GM12878 (cell line): Measurements from ENCODE around the gene TIMM21. TPM values are rescaled to one million over a fixed set of nuclear protein-coding genes. Genes with fewer than 3 reads are reported as not detected.

ENCODE experiments used
- ATAC-seq: fragments of 200-7000 bp; cut with Tn5 transposase; 3 replicates; pipeline ENCODE4 v1.9.1; 2020; ENCODE audit warnings: mild to moderate bottlenecking, moderate library complexity
- BruUV-seq: library from RNA; stranded (reverse); fragments of 400-500 nt; replicated peaks from 2 replicates; lab custom pipeline; 2021; lab: Mats Ljungman, UMichigan
- CTCF ChIA-PET: fragments of 300-600 bp; sonication (Branson Sonifier 250); formaldehyde crosslinking; extraction: SDS; loops from one replicate; lab custom pipeline; 2021; ENCODE audit warnings: inconsistent platforms; lab: Yijun Ruan, JAX
- POLR2A ChIA-PET: fragments of 350-600 bp; formaldehyde crosslinking; extraction: SDS; loops from one replicate; lab custom pipeline; 2021; ENCODE audit warnings: inconsistent platforms; lab: Charles Lee
- RAD21 ChIA-PET: fragments of 300-600 bp; sonication (Branson Sonifier 250); formaldehyde crosslinking; loops from one replicate; lab custom pipeline; 2023; ENCODE audit warnings: antibody characterized with exemption; ENCODE audit not compliant: unreplicated experiment; lab: Charles Lee
- SMC1A ChIA-PET: fragments of 300-600 bp; sonication (Branson Sonifier 250); formaldehyde crosslinking; loops from one replicate; lab custom pipeline; 2023; ENCODE audit not compliant: unreplicated experiment, uncharacterized antibody; lab: Charles Lee
- DNase-seq: peaks from one replicate; pipeline ENCODE4 v3.0.0-alpha.2; 2011; ENCODE audit warnings: low read depth, low spot score
- FAIRE-seq: peaks from 3 replicates; lab custom pipeline; 2011; peaks lifted over from hg19 to GRCh38; lab: Jason Lieb, UNC
- H2AFZ ChIP-seq: 2 replicates; pipeline ENCODE4 v1.6.0; 2011; ENCODE audit warnings: low read depth, low read length, control low read depth; ENCODE audit not compliant: control insufficient read depth
- H3K27ac ChIP-seq: 2 replicates; pipeline ENCODE4 v1.5.1; 2011; ENCODE audit warnings: control low read depth; ENCODE audit not compliant: control insufficient read depth, insufficient read depth
- H3K27me3 ChIP-seq, 2 experiments: replicated peaks in 1 of 2; 2 replicates each; pipeline versions ENCODE4 v1.6.0 to v1.6.1; 2011; ENCODE audit warnings: low read length in 1 of 2; ENCODE audit not compliant: control insufficient read depth in 2 of 2, insufficient read depth in 2 of 2
- H3K36me3 ChIP-seq, 2 experiments: 2 replicates each; pipeline ENCODE4 v1.5.1; 2011; ENCODE audit warnings: low read length in 1 of 2; ENCODE audit not compliant: control insufficient read depth in 2 of 2, insufficient read depth in 2 of 2
- H3K4me1 ChIP-seq: 2 replicates; pipeline ENCODE4 v1.6.1; 2011; ENCODE audit warnings: mild to moderate bottlenecking, low read length, moderate library complexity, mixed read lengths; ENCODE audit not compliant: control insufficient read depth, insufficient read depth
- H3K4me2 ChIP-seq: 2 replicates; pipeline ENCODE4 v1.6.0; 2011; ENCODE audit warnings: control low read depth; ENCODE audit not compliant: control insufficient read depth, insufficient read depth
- H3K4me3 ChIP-seq: fragments of 200-600 bp; sonication (generic); 2 replicates; pipeline ENCODE4 v1.5.1; 2016
- H3K79me2 ChIP-seq: 2 replicates; pipeline ENCODE4 v1.6.0; 2011; ENCODE audit warnings: low read length; ENCODE audit not compliant: control insufficient read depth, insufficient read depth
- H3K9ac ChIP-seq: 2 replicates; pipeline ENCODE4 v1.8.0; 2011; ENCODE audit warnings: low read length, control low read depth, mixed read lengths; ENCODE audit not compliant: control insufficient read depth, insufficient read depth
- H3K9me3 ChIP-seq: replicated peaks from 3 replicates; pipeline ENCODE4 v1.5.1; 2011; ENCODE audit warnings: mild to moderate bottlenecking, low read length; ENCODE audit not compliant: control insufficient read depth, insufficient read depth
- H4K20me1 ChIP-seq: 2 replicates; pipeline ENCODE4 v1.6.0; 2011; ENCODE audit not compliant: control insufficient read depth, insufficient read depth
- CTCF ChIP-seq, 3 experiments: IDR thresholded peaks in 2 of 3; conservative IDR thresholded peaks in 1 of 3; 2 replicates each; pipeline ENCODE4 v1.5.1; 2011; ENCODE audit warnings: low read depth in 3 of 3, low read length in 3 of 3, mild to moderate bottlenecking in 3 of 3, control low read depth in 2 of 3, moderate library complexity in 2 of 3, inconsistent platforms in 1 of 3, mixed read lengths in 1 of 3; ENCODE audit not compliant: control insufficient read depth in 2 of 3, insufficient read depth in 1 of 3; ENCODE audit errors: extremely low read depth in 1 of 3
- HDAC2 ChIP-seq: fragments of 200-600 bp; sonication (generic); IDR thresholded peaks from 2 replicates; pipeline ENCODE4 v1.6.1; 2017
- HSF1 ChIP-seq: fragments of 150-350 bp; IDR thresholded peaks from 2 replicates; pipeline ENCODE4 v1.6.1; 2014; ENCODE audit warnings: mild to moderate bottlenecking, low read depth, low read length
- SUPT20H ChIP-seq: IDR thresholded peaks from 2 replicates; pipeline ENCODE4 v1.6.1; 2011; ENCODE audit warnings: low read depth, mild to moderate bottlenecking, low read length, moderate library complexity, borderline replicate concordance; ENCODE audit not compliant: control insufficient read depth
- WGBS: methylation state at CpG from one replicate; pipeline ENCODE4 v1.1.6; 2016; ENCODE audit warnings: low lambda C conversion rate; ENCODE audit not compliant: insufficient replicate concordance, insufficient coverage; ENCODE audit errors: missing lambda C conversion rate; 5-methylcytosine and 5-hydroxymethylcytosine counted together
- in situ Hi-C: fragments of 300-500 bp; cut with MboI; formaldehyde crosslinking; loops from 9 replicates; pipeline ENCODE4 v1.14.3; 2018; ENCODE audit warnings: mixed read lengths
- intact Hi-C: fragments of 100-400 bp; cut with micrococcal nuclease; formaldehyde crosslinking; loops from one replicate; pipeline ENCODE4 v1.14.2; 2022; ENCODE audit not compliant: unreplicated experiment
- polyA plus RNA-seq, 11 experiments: library from polyadenylated mRNA; depleted of rRNA in 4 of 11; unstranded in 6 of 11; stranded (reverse) in 5 of 11; fragments of >200 nt; fragmentation: Nextera tagmentation in 4 of 11; fragmentation: Illumina TruSeq in 1 of 11; extraction: Ambion mirVana in 4 of 11; extraction: Trizol in 1 of 11; gene quantifications; 1 replicate in 1 of 11; 2 replicates in 10 of 11; pipeline versions ENCODE4 v1.2.1 to v1.2.3, GENCODE V29; 2011 to 2016; ENCODE audit warnings: inconsistent platforms in 2 of 11, missing spikeins in 2 of 11, low read depth in 1 of 11
- total RNA-seq, 4 experiments: library from RNA; depleted of rRNA in 3 of 4; stranded (reverse); fragments of >200 nt in 3 of 4; fragmentation: Illumina TruSeq in 1 of 4; extraction: Trizol in 1 of 4; gene quantifications; 2 replicates each; pipeline versions ENCODE4 v1.2.1 to v1.2.3, GENCODE V29; 2013 to 2021
- TF ChIP-seq, protein P1 (sequence below): IDR thresholded peaks from 2 replicates; pipeline ENCODE4 v1.6.1; 2012; ENCODE audit warnings: improper control_type of control experiment, low read depth, low read length; ENCODE audit not compliant: insufficient replicate concordance

TIMM21 gene
- total and polyA plus RNA-seq, 10 of the 15 experiments (the other 5 are each of a cell fraction or from before 2014, with no cell fraction given) = 39.5 to 203 (median 83.4) TPM

- TF ChIP-seq CTCF (IDR thresholded peaks at IDR 0.05 in 2 of 3, conservative IDR thresholded peaks at IDR 0.05 in 1 of 3; ENCODE audit: control insufficient read depth in 2 of 3, extremely low read depth in 1 of 3, insufficient read depth in 1 of 3, low read depth in 3 of 3, low read length in 3 of 3) (peak; percentile 15 to 50 (median 33); a peak in 4 of 6 replicates), HDAC2 (no peak)
- peaks cover 3% of the 10 kb centered on the region; the same call in 1 of the 2 replicates for H3K4me1 ChIP-seq
- 100% methylated on average over 2 of the region's 2 CpGs for WGBS
- H3K36me3 ChIP-seq = peaks cover 3 to 5% of the 10 kb centered on the region in 2 experiments; a peak in 3 of 4 replicates
- H4K20me1 ChIP-seq = no peaks in the 10 kb centered on the region
- intact Hi-C loops (no loop called here), in situ Hi-C loops (no loop called here)
- no peak overlapping the region for H3K4me3 ChIP-seq
- no peaks in the 10 kb centered on the region for H3K9me3 ChIP-seq
- H3K9ac ChIP-seq = no peak overlapping the region
- ChIA-PET CTCF (interaction anchor here (0.7 to 2.3 kb wide), 5 partner anchors 13 to 189 kb away, joined by 3 to 6 read pairs (median 4); no protein-coding TSS in a partner anchor), POLR2A (no interaction called here), RAD21 (interaction anchor here (1.2 kb wide), 1 partner anchor 343 kb away, joined by 3 read pairs; the partner anchor contains the start of gene CNDP2), SMC1A (interaction anchor here (0.6 to 1.3 kb wide), 3 partner anchors 13 to 399 kb away, joined by 3 to 5 read pairs (median 3); no protein-coding TSS in a partner anchor)
- no peaks in the 10 kb centered on the region for H3K27me3 ChIP-seq
- no TSS peak for BruUV-seq
- H3K79me2 ChIP-seq = peaks cover 55% of the 10 kb centered on the region
- ATAC-seq = no peak
- H3K27ac ChIP-seq = no peak overlapping the region
- no peak for DNase-seq
- FAIRE-seq = no peak
- H3K4me2 ChIP-seq = 0 out of 2 replicates have a peak overlapping the region, but pooled peaks have one; percentile 4
- no peak overlapping the region for H2AFZ ChIP-seq
Measured at GRCh38 chr18:74152857-74153256, 4.5 kb downstream of the TIMM21 start.

GRCh38 chr18:74153377-74153776 is 5.1 kb downstream of the TIMM21 start:
- Histone ChIP-seq H4K20me1 (no peaks in the 10 kb centered on the region), H3K4me2 (no peak overlapping the region), H3K9me3 (no peaks in the 10 kb centered on the region), H3K27ac (no peak overlapping the region), H3K9ac (no peak overlapping the region), H3K4me1 (peaks cover 3% of the 10 kb centered on the region; the same call in 1 of the 2 replicates), H3K36me3 (peaks cover 3 to 6% of the 10 kb centered on the region in 2 experiments; a peak in 3 of 4 replicates), H2AFZ (no peak overlapping the region), H3K79me2 (peaks cover 54% of the 10 kb centered on the region), H3K4me3 (no peak overlapping the region), H3K27me3 (no peaks in the 10 kb centered on the region)
- in situ Hi-C loops (no loop called here), intact Hi-C loops (no loop called here)
- CTCF ChIA-PET = interaction anchor here (0.7 to 2.3 kb wide), 5 partner anchors 13 to 114 kb away, joined by 3 to 6 read pairs (median 3); no protein-coding TSS in a partner anchor
- POLR2A ChIA-PET = no interaction called here
- RAD21 ChIA-PET = interaction anchor here (1.2 kb wide), 1 partner anchor 343 kb away, joined by 3 read pairs; the partner anchor contains the start of gene CNDP2
- FAIRE-seq = no peak
- no peak for DNase-seq
- WGBS = 98% methylated on average over 4 of the region's 4 CpGs
- no TSS peak for BruUV-seq
- ATAC-seq = no peak
- SMC1A ChIA-PET = interaction anchor here (0.6 to 1.3 kb wide), 4 partner anchors 14 to 398 kb away, joined by 3 to 5 read pairs (median 4); no protein-coding TSS in a partner anchor
- TF ChIP-seq HSF1 = no peak
- TF ChIP-seq SUPT20H = no peak
- TF ChIP-seq, protein P1, sequence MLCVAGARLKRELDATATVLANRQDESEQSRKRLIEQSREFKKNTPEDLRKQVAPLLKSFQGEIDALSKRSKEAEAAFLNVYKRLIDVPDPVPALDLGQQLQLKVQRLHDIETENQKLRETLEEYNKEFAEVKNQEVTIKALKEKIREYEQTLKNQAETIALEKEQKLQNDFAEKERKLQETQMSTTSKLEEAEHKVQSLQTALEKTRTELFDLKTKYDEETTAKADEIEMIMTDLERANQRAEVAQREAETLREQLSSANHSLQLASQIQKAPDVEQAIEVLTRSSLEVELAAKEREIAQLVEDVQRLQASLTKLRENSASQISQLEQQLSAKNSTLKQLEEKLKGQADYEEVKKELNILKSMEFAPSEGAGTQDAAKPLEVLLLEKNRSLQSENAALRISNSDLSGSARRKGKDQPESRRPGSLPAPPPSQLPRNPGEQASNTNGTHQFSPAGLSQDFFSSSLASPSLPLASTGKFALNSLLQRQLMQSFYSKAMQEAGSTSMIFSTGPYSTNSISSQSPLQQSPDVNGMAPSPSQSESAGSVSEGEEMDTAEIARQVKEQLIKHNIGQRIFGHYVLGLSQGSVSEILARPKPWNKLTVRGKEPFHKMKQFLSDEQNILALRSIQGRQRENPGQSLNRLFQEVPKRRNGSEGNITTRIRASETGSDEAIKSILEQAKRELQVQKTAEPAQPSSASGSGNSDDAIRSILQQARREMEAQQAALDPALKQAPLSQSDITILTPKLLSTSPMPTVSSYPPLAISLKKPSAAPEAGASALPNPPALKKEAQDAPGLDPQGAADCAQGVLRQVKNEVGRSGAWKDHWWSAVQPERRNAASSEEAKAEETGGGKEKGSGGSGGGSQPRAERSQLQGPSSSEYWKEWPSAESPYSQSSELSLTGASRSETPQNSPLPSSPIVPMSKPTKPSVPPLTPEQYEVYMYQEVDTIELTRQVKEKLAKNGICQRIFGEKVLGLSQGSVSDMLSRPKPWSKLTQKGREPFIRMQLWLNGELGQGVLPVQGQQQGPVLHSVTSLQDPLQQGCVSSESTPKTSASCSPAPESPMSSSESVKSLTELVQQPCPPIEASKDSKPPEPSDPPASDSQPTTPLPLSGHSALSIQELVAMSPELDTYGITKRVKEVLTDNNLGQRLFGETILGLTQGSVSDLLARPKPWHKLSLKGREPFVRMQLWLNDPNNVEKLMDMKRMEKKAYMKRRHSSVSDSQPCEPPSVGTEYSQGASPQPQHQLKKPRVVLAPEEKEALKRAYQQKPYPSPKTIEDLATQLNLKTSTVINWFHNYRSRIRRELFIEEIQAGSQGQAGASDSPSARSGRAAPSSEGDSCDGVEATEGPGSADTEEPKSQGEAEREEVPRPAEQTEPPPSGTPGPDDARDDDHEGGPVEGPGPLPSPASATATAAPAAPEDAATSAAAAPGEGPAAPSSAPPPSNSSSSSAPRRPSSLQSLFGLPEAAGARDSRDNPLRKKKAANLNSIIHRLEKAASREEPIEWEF = no peak
